ENCODE data around the gene EPHB4.
A peak's percentile ranks its signal among the peaks of the same experiment; 100 is the strongest.

GRCh38 chr7:100837099-100837836 lies 9.9 kb upstream of the EPHB4 start:
- TF ChIP-seq POLR2AphosphoS5 (IDR thresholded peaks at IDR 0.05) (peak; percentile 73 to 81 (median 75)), POLR2A (IDR thresholded peaks at IDR 0.05) (no peak)

Data from breast epithelium (tissue), 3 donors.